Kidney epithelial cell (primary cell): Measurements from ENCODE around the gene NOC4L. TPM values are rescaled to one million over a fixed set of nuclear protein-coding genes. Genes with fewer than 3 reads are reported as not detected.

Experiments used
- DNase-seq: peaks from one replicate; pipeline ENCODE4 v3.0.0-alpha.2; 2010; ENCODE audit warnings: low read depth
- H3K27me3 ChIP-seq: 2 replicates; pipeline ENCODE4 v1.6.0; 2011; ENCODE audit warnings: low read length; ENCODE audit not compliant: control insufficient read depth, insufficient read depth
- H3K36me3 ChIP-seq: 2 replicates; pipeline ENCODE4 v1.5.1; 2011; ENCODE audit warnings: low read length; ENCODE audit not compliant: control insufficient read depth, insufficient read depth
- H3K4me3 ChIP-seq: 2 replicates; pipeline ENCODE4 v1.5.1; 2011; ENCODE audit warnings: low read depth, mild to moderate bottlenecking, control low read depth, low read length
- CTCF ChIP-seq: IDR thresholded peaks from 2 replicates; pipeline ENCODE4 v1.5.1; 2011; ENCODE audit warnings: mild to moderate bottlenecking, moderate library complexity, low read length, control low read depth, inconsistent platforms; ENCODE audit not compliant: insufficient read depth, poor library complexity, severe bottlenecking
- total RNA-seq: library from RNA; depleted of rRNA; stranded (reverse); fragments of >200 nt; gene quantifications from 2 replicates; pipeline ENCODE4 v1.2.3, GENCODE V29; 2015

NOC4L gene
- total RNA-seq, 1 donor from 2014 or later = 23.8 TPM

GRCh38 chr12:132196873-132197390, 52.7 kb downstream of the NOC4L start:
- Histone ChIP-seq H3K27me3 (peaks cover 27% of the 10 kb centered on the region), H3K36me3 (no peaks in the 10 kb centered on the region), H3K4me3 (no peak overlapping the region)
- DNase-seq = no peak
- no peak for TF ChIP-seq CTCF

- TF ChIP-seq CTCF = no peak
- no peak for DNase-seq
- no peak overlapping the region for H3K4me3 ChIP-seq
- peaks cover 26% of the 10 kb centered on the region for H3K27me3 ChIP-seq
- no peaks in the 10 kb centered on the region for H3K36me3 ChIP-seq
These were observed 53.5 kb downstream of the NOC4L start for GRCh38 chr12:132197581-132198354.

- no peak for DNase-seq
- TF ChIP-seq CTCF = no peak
- H3K4me3 ChIP-seq = no peak overlapping the region
- peaks cover 31% of the 10 kb centered on the region for H3K27me3 ChIP-seq
- H3K36me3 ChIP-seq = no peaks in the 10 kb centered on the region
These were observed 54.8 kb downstream of the NOC4L start for GRCh38 chr12:132199101-132199500.

- no peak for TF ChIP-seq CTCF
- Histone ChIP-seq H3K36me3 (no peaks in the 10 kb centered on the region), H3K4me3 (no peak overlapping the region), H3K27me3 (peaks cover 37% of the 10 kb centered on the region)
- no peak for DNase-seq
These were observed 55.5 kb downstream of the NOC4L start for GRCh38 chr12:132199526-132200319.

GRCh38 chr12:132200800-132201199, 56.5 kb downstream of the NOC4L start:
- H3K4me3 ChIP-seq = no peak overlapping the region
- H3K27me3 ChIP-seq = peaks cover 43% of the 10 kb centered on the region
- TF ChIP-seq CTCF = no peak
- no peaks in the 10 kb centered on the region for H3K36me3 ChIP-seq
- DNase-seq = no peak
